ENCODE measurements around the gene RAB6D. TPM values are rescaled to one million over a fixed set of nuclear protein-coding genes. Genes with fewer than 3 reads are reported as not detected.
"Not testable (repeated sequence)": the region's sequence is repeated elsewhere in the genome, so short reads cannot be mapped to it uniquely, and the experiment has no call there.

The RAB6D gene
- total RNA-seq, 1 donor from 2014 or later = 0.56 TPM

GRCh38 chr2:131389657-131390056 lies 25.7 kb upstream of the RAB6D start:
- Mint-ChIP-seq H3K4me3 (no peak overlapping the region), H3K9me3 (no peaks in the 10 kb centered on the region), H3K27ac (no peak overlapping the region), H3K27me3 (peaks cover 31% of the 10 kb centered on the region), H3K4me1 (ENCODE audit: unreplicated experiment) (no peaks in the 10 kb centered on the region), H3K36me3 (no peaks in the 10 kb centered on the region)
- TF ChIP-seq CTCF (conservative IDR thresholded peaks at IDR 0.05) = no peak
- DNase-seq (ENCODE audit: extremely low spot score, unreplicated experiment) = no peak

GRCh38 chr2:131388834-131389233 lies 24.9 kb upstream of the RAB6D start:
- H3K36me3 Mint-ChIP-seq; H3K9me3 Mint-ChIP-seq; H3K4me1 Mint-ChIP-seq (ENCODE audit: unreplicated experiment); H3K27ac Mint-ChIP-seq; H3K4me3 Mint-ChIP-seq; DNase-seq (ENCODE audit: extremely low spot score, unreplicated experiment): not testable (repeated sequence)
- peaks cover 25% of the 10 kb centered on the region for H3K27me3 Mint-ChIP-seq

- H3K27me3 Mint-ChIP-seq = peaks cover 12% of the 10 kb centered on the region
- not testable (repeated sequence) for H3K4me1 Mint-ChIP-seq (ENCODE audit: unreplicated experiment); H3K27ac Mint-ChIP-seq; DNase-seq (ENCODE audit: extremely low spot score, unreplicated experiment); H3K9me3 Mint-ChIP-seq; H3K36me3 Mint-ChIP-seq; H3K4me3 Mint-ChIP-seq
Observed at GRCh38 chr2:131373111-131373510, 9.1 kb upstream of the RAB6D start.

- no peak overlapping the region for H3K27ac Mint-ChIP-seq
- H3K36me3 Mint-ChIP-seq = no peaks in the 10 kb centered on the region
- H3K9me3 Mint-ChIP-seq = no peaks in the 10 kb centered on the region
- no peak overlapping the region for H3K4me3 Mint-ChIP-seq
- no peak for DNase-seq (ENCODE audit: extremely low spot score, unreplicated experiment)
- no peaks in the 10 kb centered on the region for H3K4me1 Mint-ChIP-seq (ENCODE audit: unreplicated experiment)
- TF ChIP-seq CTCF (conservative IDR thresholded peaks at IDR 0.05) = no peak
- peaks cover 18% of the 10 kb centered on the region for H3K27me3 Mint-ChIP-seq
Observed at GRCh38 chr2:131369954-131370353, 6.0 kb upstream of the RAB6D start.

GRCh38 chr2:131368493-131369066 lies 4.6 kb upstream of the RAB6D start:
- not testable (repeated sequence) for DNase-seq (ENCODE audit: extremely low spot score, unreplicated experiment); H3K4me3 Mint-ChIP-seq

GRCh38 chr2:131367352-131367751 lies 3.4 kb upstream of the RAB6D start:
- H3K27ac Mint-ChIP-seq = no peak overlapping the region
- no peaks in the 10 kb centered on the region for H3K9me3 Mint-ChIP-seq
- H3K4me3 Mint-ChIP-seq = no peak overlapping the region
- peaks cover 3% of the 10 kb centered on the region for H3K4me1 Mint-ChIP-seq (ENCODE audit: unreplicated experiment)
- peaks cover 29% of the 10 kb centered on the region for H3K27me3 Mint-ChIP-seq
- DNase-seq (ENCODE audit: extremely low spot score, unreplicated experiment) = no peak
- no peak for TF ChIP-seq CTCF (conservative IDR thresholded peaks at IDR 0.05)
- no peaks in the 10 kb centered on the region for H3K36me3 Mint-ChIP-seq

More at GRCh38 chr2:131368493-131369066, 4.6 kb upstream of the RAB6D start:
- H3K4me1 Mint-ChIP-seq (ENCODE audit: unreplicated experiment); H3K9me3 Mint-ChIP-seq; H3K36me3 Mint-ChIP-seq; H3K27ac Mint-ChIP-seq: not testable (repeated sequence)
- H3K27me3 Mint-ChIP-seq = peaks cover 21% of the 10 kb centered on the region

- no peaks in the 10 kb centered on the region for H3K36me3 Mint-ChIP-seq
- no peak overlapping the region for H3K27ac Mint-ChIP-seq
- TF ChIP-seq CTCF (conservative IDR thresholded peaks at IDR 0.05) = no peak
- H3K9me3 Mint-ChIP-seq = no peaks in the 10 kb centered on the region
- peaks cover 36% of the 10 kb centered on the region for H3K27me3 Mint-ChIP-seq
- peaks cover 3% of the 10 kb centered on the region for H3K4me1 Mint-ChIP-seq (ENCODE audit: unreplicated experiment)
- no peak for DNase-seq (ENCODE audit: extremely low spot score, unreplicated experiment)
- H3K4me3 Mint-ChIP-seq = no peak overlapping the region
Observed at GRCh38 chr2:131366643-131367042, 2.7 kb upstream of the RAB6D start.

All from type B pancreatic cell (in vitro differentiated cells).